HG03378 (cell line): Measurements from ENCODE around the gene HOXB8.
A peak's percentile ranks its signal among the peaks of the same experiment; 100 is the strongest.

Experiments used
- ATAC-seq: cut with Tn5 transposase; IDR thresholded peaks from one replicate; pipeline ENCODE4 v1.9.1; 2021; ENCODE audit warnings: mild to moderate bottlenecking, moderate library complexity; ENCODE audit not compliant: unreplicated experiment

HOXB8 gene

DNA sequence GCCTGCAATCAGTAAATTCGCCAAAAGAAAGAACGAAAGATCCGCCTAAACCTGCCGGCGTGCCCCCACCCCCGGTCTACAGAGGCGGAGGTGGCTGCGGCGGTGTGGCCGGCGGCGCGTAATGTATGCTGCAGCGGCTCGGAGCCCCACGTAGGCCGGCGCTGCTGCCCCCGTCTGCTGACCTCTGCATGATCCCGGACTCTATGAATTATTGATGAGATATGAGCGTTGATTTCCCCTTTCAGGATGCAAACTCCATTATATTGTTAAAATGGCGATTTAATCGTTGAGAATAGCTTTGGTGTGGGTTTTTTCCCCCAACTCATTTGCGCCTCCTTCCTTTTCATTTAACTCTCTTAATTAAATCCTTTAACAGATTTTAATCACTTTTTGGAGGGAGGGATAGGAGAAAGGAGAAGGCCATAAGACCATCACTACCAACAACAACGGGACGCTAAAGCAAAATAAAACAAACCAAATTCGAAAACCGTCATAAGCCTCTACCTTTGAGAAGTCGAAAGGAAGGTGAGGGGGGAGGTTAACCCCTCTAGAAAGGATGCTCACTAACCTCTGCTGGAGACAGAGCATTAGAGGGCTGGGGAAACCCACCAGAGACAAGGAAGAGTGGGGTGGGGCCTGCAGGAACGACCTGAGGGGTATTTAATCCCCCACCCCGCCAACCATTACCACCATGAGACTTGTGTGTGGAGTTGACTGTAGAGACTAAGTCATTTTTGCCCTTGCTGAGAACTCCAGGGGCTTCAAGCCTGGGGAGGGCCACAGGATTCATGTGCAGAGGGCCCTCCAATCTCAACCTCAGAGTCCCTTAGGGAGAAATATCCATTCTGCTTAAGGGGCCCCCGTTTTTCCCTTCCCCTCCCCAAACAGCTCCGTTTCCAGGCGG is 28.5 kb downstream of the HOXB8 start:
- ATAC-seq = no peak

DNA sequence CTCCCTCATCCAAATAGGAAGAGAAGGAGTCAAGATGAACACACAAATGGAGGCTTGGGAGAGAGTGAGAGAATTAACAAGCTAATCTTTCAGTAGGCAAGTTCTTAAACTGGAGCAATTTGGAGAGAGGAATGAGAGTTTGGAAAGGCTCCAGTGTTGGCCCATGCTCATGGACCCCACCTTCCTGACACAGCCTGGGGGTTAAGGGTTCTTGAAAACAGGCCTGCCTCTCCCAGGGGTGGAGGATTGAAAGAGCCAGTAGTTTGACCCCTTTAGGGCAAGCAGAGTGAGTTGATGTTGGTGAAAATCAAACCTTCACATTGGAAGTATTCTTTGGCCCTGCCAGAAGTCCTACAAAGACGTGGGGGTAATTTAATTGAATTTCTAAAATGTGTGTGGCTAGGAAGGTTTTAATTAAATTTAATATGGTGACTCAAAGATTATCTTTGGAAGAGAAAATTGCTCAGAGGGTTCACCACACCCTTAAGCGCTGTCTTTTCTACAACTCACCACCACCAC is 30.8 kb downstream of the HOXB8 start:
- no peak for ATAC-seq

DNA sequence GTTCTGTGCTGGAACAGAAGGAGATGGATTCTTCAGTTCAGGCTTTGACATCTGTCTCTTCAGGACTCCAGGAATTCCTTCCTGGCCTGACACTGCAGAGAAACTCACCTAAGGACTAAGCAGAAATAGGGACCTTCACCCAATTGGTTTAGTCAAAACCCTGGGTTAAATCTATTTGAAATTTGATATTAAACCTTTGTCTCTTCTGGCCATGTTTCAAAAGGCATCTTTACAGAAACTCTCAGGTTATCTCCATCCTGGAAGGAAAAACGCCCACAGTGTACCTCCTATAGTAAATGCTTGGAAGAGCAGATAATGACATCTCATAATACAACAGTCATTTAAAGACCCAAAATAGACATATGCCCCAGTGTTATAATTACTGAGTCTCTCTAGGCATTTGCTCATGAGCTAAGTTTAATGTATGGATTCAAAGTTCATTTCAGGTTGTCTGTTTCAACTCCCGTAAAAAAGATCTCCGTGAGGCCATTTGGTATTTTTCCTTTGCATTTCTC is 31.3 kb downstream of the HOXB8 start:
- ATAC-seq = no peak

DNA sequence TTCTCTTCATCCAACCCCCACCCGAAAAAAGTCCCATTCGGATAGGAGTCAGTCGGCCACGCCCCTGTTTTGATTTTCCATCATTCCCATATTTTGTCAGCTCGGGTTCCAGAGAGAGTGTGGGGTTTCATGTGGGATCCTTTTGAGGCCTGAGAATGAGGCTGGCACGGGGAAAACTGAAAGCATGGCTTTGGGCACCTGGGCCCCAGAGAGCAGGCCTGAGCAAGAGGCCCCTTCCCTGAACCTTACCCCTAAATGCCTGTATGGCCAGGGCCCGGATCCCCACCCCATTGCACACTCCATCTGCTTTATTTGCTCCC is 32.4 kb downstream of the HOXB8 start:
- no peak for ATAC-seq

DNA sequence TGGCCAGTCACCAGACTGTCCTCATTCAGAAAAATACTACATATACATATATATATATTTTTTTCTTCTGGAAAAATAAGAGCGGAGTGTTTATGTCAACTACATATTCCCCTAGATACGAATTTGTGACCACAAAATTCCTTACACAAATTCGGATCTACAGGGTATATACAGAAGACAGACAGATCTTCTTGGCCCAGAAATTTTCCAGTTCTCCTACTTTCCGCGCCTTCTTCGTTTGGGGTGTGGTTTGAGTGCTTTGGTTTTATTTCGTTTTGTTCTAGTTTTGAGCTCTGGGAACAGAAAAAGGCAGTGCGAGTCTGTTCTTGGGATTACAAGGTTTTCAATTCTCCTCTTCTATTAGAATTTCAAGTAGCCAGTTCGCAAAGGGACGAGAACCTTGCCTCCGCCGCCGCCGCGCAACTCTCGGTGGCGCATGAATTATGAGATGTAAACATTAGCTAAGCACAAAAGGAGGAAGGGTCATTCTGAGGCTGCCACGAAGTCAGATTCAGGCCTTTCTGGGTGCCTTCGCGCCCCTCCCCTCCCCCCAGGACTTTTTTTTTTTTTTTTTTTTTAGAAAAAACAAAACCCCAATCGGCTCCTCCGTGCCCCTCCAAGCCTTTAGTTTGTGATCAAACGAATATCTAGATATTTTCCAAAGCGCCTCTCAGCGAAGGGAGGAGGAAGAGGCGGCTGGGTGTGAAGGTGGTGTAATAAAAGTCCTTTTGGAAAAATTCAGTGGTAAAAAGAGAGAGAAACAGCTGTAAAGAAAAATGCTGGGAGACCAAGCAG is 35.1 kb downstream of the HOXB8 start:
- ATAC-seq = no peak

DNA sequence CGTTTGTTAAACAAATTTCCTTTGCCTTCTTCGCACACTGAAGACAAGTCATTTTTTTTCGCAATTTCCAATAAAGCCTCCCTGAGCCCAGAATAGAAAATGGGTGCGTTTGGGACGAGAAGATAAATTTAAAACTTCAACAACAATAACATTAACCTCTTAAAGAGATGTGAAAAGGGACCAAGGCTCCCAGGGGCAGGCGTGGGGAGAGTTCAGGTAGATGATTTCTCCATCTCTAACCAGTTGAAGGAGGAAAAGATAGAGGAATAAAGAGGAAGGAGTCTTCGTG is 35.7 kb downstream of the HOXB8 start:
- no peak for ATAC-seq

DNA sequence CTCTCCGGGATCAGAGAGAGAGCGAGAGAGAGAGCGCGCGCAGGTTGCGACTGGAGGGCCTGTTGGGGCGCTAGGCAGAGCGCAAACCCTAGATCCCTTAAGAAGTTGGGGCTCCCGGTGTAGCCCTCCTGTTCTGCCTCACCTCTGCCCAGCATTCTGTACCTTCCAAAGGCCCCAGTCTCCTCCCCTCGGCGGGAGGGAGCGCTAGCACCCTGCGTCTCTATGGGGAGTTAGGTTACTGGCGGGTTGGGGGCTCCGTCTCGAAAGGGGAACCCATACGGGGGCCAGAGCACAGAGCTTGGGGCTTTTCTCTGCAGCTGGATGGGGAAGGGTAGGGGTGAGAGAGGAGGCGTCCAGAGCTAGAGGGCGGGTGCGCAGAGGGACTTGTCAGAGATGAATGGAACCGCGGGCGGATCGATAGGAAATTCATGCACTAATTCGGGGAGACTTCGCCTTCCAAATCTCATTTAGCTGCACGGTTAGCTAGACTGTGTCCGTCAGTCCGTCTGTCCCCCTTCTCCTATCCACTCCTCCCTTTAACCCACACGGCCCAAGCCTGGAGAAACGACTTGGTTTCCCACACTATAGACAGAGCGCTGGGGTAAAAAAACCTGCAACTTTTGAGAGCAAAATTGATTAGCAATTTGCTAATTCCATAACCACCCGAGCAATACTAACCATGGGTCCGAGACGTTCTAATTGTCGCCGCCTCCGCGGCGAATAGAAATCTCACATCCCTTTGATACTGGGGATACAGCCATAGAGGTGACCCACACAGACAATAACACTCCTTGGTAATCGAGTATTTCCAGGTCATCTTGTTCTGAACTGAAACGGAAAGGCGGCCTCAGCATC is 36.2 kb downstream of the HOXB8 start:
- ATAC-seq = peak; percentile 20

DNA sequence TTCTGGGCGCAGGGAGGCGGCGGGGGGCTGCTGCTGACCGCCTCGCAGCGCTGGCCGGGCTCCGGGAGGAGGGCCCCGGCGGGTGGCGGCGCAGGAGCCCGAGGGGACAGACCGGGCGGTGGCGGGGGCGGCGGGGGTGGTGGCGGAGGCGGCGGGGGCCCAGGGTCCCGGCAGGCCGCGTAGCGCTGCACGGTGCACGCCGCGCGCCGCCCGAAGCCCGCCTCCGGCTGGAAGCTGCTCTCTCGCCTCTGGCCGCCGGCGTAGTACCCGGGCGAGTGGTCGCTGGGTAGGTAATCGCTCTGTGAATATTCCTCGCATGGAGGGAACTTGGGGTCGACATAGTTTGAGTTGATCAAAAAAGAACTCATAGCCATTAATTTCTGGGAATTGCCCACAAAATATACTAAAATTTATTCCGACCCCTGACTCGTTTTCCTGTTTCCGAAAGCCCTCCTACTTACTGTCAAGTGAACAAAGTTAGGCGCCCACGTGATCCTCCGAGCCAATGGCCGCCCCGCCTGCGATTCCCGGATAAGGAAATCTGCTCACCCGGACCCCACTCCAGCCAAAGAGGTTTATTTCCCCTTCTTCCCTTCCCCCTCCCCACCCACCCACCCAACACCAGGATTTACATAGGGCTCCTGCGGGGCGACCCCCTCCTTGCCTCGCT is 37.0 kb downstream of the HOXB8 start, which contains the start of gene HOXB4:
Gene HOXB4 (minus strand): TSS at position 405 of the 670 bp plus-strand sequence. CDS start 31 bp downstream, at position 374.
- peak; percentile 54 for ATAC-seq

DNA sequence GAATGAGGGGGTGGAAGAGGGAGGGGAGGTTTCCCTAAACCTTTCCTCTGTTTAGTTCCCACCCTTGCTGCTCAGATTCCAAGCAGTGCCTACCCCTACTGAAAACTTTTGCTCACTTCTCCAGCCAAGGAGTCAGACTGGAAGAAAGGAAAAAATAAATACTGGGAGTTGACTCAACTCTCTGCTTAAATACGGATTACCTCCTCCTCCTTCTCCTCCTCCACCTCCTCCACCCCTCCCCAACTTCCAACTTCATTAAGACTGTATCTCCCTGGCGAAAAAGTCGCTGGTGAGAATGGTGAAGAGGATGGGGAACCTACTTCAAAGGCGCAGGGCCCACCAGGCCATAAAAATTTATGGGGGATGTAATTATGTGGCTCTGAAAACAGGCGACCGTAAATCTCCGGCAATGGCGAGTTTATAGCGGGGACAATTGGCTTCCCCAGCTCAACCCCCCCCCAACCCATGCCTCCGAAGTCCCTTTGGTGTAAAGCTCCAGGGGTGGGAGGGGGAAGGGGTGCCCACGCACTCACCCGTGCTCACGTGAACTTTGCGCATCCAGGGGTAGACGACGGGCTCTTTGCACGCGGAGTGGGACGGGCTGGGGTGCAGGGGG is 37.7 kb downstream of the HOXB8 start:
- no peak for ATAC-seq

DNA sequence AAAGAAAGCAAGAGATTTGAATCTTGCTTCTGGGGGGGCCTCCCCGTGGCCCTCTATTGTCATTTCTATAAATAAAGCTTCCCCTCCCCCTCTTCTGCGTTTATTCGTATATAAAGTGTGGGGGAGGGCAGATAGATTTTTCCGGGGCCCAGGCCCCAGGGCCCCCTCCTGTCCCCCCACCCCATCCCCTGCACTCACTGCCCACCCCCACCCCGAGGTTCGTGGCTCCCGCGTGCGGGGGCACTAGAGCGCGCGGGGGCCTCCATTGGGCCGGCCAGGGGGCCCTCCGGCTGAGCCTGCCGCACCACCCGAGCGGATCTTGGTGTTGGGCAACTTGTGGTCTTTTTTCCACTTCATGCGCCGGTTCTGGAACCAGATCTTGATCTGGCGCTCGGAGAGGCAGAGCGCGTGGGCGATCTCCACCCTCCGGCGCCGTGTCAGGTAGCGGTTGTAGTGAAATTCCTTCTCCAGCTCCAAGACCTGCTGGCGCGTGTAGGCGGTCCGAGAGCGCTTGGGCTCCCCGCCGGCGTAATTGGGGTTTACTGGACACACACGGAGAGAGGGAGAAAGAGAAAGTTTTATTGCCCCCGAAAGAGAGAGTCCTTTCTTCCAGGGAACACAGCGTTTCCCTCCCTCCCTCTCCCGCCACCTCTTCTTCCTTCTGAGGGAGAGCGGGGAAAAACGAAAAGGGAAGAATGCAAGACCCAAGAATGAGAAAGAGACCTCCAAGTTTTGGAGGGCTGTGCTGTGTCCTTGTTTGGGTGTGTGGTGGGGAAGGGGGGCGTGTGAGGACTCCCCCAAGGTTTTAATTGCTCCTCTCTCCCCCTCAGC is 38.4 kb downstream of the HOXB8 start:
- ATAC-seq = no peak

DNA sequence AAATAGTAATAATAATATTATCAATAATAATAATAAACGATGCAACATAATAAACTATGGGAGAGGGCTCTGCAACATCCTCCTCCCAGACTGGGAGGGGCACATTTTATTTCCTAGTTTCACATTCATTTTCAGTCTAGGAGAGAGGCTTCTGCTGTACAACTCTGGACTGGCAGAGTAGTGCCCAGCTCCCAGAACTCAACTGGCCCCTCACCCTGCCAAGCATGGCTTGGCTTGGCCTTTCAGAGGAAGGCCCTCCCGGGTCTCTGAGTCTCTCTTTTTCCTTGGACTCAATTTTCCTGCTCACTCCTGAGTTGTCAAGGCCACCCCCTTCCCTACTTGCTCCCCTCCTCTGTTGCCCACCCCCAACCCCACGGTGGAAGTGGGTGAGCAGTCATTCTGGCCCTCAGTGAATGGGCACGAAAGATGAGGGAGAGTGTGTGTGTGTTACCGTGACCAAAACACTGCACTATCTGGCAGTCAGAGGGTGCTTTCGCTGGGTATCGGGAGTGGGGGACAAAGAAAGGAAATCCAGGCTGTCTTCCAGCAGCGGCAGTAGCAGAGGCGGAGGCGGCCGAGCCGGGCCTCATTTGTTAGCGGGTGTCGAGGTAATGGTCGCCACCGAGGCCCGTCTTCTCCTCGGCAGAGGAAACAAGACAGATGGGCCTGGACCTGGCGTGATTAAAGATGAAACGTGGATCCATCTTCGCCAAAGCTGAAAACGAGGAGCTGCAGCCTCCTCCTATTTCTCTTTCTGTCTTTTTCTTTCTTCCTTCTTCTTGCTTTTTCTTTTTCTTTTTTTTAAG is 39.2 kb downstream of the HOXB8 start:
- ATAC-seq = no peak

DNA sequence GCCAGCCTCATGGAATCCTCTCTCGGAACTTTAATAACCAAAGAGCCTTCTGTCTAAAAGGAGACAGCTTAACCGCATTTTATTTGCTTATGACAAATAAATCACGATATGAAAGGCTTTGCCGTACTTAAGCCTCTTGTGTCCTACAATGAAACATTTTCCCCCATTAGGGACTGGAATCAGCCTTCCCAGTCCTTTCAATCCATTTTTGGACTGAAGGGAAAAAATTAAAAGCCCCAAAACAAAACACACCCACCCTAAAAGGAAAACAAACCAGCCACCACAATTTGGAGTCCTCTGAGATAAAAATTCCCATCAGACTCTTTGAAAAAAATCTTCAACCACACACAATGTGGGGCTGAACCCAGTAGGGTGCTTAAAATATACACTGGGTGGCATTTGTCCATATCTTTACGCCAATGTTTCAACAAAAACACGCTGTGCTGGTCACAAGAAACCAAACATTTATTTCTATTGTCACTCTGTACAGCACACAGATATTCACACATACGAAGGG is 40.0 kb downstream of the HOXB8 start:
- no peak for ATAC-seq

DNA sequence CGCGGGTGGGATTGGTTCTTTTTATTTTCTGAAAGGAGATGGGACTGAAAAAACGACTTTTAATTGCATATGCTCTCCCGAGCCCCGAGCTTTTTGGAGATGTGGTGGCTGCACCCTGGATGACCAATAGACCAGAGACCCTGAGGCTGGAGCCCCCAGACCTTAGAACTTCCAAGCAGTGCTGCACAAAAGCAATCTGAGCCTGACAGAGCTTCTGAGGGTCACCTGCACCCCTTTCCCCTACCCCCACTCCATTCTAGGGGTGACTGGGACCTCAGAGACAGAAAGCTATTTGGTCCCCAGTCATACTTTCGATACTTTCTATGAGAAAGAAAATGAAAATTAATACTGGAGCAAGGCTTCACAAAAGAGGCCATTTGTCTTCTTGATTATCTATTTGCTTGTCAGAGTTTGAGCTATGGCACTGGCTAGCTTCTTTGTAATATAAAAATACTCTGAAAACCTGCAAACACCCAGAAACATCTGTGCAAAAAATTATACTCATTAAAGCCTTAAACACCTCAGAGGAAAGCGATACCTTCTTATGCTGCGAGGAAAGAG is 40.5 kb downstream of the HOXB8 start:
- no peak for ATAC-seq

DNA sequence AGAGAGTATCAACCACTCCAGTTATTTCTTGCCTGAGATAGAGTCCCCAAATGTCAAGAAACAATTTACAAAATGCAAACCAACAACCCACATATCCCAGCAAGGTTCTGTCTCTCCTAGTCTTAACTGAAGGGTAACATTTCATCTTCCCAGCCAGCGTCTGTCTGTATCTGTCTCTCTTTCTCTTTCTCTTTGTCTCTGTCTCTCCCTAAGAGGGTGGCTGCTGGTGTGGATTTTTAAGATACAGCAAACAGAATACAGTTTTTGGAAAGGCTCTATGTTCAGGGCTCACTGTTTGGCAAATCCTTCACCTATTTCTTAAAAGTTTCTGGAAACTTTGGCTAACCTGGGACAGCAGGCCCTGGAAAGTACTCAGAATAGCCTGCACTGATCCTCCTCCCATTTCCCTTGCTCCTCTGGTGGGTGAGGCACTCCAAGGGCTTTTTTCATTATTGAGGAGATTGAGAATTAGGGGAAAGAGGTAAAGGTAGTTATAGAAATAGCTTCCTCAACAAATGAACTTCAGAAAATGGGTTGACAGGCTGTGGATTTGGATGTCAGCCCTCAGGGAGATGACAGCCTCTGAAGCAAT is 43.2 kb downstream of the HOXB8 start:
- no peak for ATAC-seq

DNA sequence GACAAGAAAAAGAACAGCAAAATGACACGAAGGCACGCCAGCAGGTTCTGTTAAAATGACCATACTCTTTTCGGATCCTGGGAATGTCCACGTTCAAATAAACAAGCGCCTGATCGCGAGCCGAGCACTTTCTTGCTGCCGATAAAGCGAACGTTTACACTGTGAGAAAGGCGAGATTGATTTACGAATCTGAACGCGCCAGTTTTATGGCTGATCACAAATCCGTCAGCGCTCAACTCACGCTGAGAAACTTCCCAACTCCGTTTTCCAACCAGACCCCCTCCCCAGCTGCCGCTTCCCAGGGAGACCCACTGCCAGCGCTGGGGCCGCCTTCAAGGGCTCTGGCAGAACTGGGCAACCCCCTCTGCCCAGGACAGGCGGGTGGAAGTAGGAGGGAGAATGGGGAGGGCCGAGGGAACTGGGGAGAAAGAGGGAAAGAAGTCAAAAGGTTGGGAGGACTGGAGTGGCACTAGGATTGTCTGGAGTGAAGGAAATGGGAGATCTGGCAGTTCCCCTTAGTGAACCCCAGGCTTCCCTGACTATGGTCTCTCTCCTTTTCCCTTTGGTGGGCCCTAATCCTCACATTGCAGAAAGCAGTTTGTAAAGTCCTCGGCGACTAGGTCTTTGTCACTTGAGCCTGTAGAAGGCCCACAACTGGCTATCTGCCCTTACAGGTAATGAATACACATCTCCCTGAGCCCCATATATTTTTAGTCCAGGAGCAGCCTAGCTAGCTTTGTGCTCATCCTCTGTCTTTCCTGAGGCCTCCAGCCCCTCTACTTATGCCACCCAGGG is 43.9 kb downstream of the HOXB8 start:
- ATAC-seq = no peak

DNA sequence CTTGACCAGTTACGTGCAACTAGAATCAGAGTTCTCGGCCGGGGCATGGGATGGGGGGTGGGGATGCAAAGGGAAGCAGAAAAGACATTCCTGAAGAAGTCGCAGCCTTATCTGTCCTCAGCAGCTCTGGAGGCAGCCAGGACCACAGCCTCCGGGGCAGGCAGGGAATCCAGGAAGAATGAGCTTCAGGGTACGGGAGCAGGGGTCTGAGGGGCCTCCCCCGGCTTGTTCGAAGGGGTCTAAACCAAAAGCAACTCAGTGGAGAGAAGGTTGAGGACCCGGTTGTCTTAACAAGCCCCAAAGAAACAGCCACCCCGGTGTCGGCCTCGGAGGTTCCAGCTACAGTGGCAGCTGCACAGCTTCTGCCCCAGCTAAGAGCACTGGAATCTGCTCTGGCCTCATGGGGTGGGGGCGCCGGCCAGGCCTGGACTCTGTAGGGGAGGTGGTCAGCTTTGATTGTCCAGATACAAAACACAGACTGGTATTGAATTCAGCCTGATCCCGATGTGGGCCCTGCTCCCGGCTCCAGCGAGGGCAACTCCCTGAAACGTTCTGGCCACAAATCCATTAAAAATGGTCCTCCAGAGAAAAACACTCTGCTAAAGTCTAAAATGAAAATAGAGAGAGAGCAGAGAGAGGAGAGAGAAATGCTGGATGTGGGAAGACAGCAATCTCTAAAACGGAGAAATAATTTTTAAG is 44.6 kb downstream of the HOXB8 start:
- no peak for ATAC-seq
